NCI-H460 (cell line): ENCODE data around the gene SNN. TPM values are rescaled to one million over a fixed set of nuclear protein-coding genes. Genes with fewer than 3 reads are reported as not detected.

Source experiments
- DNase-seq: peaks from one replicate; pipeline ENCODE4 v3.0.0-alpha.2; 2016; ENCODE audit warnings: low read depth; ENCODE audit errors: extremely low read depth
- total RNA-seq: library from RNA; depleted of rRNA; stranded (reverse); fragments of >200 nt; shearing (Covaris generic); gene quantifications from 2 replicates; pipeline ENCODE4 v1.2.3, GENCODE V29; 2014

SNN gene
- total RNA-seq, 1 experiment from 2014 or later, result 2.0 TPM

DNA sequence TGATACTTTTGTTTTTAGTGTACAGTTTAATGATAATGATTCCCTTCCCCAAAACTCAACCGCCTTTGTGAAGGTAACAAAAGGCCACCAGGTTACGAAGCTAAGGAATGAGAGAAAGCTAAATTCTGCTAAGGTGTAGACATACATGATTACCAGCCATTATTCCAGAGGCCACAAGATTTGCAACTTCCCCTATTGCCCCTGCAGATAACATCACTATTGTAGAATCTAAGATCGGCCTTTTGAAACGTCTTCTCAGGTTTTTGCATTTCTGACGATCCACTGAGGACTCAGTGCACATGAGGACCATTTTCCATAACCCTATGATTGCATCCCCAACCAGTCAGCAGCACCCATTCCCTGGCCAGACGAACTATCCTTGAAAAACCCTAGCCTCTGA, 33.9 kb upstream of the SNN start:
- DNase-seq, result no peak

DNA sequence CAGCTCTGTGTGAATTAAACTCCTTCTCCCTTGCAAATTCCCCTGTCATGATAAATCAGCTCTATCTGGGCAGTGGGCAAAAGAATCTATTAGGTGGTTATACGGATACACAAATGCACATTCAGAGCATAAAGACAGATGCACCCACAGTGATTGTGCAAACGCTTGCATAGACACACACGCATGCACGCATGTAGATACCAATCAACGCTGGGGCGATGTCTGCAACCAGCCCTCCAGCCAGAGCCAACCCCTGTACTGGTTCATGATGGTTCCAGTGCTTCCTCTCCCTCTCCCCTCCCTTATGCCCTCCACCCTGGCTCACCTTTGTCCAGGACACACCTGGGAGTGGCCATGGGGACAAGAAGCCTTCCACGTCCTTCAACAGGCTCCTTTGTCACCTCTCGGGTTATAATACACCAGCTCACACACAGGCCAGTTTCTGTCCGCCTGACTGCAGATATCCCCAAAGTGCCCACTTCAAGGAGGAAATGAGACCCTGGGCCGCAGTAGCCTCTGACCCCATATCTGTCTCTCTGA, 33.1 kb upstream of the SNN start:
- no peak for DNase-seq

DNA sequence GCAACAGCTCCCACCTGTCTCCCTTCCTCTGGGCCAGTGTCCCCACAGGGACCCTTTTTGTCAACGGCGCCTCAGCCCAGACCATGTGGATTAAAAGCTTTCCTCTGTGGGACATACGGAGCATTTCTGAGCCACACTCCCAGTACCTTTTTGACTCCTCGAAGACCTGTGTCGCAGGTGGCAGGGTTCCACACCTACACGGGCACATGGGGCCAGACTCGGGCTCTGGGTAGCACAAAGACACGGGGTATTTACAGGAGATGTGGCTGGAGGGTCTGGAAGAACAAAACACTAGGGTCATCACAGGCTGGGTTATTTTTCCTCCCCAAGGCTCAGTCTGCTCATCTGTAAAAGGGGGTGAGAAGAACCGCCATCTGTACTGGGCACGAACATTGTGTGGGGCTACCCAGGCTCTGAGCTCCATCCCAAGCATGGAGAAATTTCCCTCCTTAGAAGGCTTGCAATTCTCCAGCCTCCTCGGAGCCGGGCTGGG, 32.5 kb upstream of the SNN start:
- DNase-seq, result no peak

DNA sequence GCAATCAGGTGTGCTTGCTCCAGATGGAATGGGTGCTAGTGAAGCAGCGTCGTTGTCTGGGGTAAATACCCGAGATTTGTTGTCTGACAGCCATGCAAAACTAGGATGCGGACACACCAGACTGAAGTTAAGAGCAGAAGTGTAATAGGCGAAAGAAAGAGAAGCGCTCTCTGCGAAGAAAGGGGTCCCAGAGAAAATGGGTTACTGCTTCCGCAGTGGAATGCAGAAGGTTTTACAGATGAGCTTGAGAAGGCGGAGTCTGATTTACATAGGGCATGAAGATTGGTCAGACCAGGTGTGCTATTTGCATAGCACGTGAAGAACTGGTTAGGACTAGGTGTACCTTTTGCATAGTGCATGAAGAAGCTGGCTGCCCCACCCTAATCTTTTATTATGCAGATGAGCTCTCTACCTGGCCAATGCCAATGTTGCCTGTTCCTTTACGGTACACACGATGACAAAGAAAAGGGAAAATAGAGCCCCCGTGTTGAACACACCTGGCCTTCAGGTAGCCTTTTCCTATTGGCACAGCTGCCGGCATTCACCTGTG, 32.0 kb upstream of the SNN start:
- DNase-seq, result no peak

DNA sequence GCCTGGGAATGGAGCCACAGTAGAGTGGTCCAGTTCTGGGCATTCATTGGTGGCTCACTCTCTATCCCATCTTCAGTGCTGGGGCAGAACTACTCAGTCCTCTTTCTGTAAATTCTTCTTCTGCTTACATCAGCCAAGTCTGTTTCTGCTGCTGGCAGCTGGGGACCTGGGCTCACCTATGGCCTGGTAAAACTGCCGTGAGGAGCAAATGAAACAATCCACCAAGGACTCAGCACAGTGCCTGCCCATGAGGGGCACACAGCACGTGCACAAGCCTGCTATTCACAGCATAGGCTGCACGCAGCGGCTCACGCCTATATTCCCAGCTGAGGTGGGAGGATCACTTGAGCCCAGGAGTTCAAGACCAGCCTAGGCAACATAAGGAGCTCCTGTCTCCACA, 30.9 kb upstream of the SNN start:
- no peak for DNase-seq

DNA sequence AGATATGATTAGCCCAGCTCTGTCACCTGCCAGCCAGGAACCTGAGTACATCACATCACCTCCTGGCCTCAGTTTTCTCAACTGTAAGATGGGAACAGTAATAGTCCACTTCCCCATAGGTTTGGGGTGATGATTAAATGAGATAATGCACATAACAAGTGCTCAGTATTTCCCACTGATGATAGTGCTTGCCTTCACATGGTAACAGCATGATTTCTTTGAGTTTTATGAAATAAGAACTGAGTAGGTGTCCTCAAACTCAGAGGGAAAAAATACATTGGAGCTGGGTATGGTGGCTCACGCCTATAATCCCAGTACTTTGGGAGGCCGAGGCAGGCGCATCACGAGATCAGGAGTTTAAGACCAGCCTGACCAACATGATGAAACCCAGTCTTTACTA, 30.1 kb upstream of the SNN start:
- DNase-seq, result no peak

DNA sequence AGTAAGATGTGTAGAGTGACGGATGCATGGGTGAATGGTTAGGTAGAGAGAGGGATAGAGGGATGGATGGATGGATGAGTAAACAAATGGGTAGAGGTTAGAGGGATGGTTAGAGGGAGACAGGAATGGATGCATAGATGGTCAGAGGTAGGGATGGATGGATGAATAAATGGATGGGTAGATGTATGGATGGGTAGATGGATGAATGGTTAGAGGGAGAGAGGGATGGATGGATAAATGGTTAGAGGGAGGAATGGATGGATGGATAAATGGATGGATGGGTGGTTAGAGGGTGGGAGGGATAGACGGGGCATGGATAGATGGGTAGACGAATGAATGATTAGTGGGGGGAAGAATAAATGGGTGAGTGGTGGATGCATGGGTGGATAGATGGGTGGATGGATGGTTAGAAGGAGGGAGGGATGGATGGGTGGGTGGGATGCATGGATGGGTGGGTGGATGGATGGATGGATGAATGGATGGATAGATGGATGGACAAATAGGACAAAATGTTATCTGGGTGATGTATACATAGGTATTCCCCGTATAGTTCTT, 29.2 kb upstream of the SNN start:
- no peak for DNase-seq

DNA sequence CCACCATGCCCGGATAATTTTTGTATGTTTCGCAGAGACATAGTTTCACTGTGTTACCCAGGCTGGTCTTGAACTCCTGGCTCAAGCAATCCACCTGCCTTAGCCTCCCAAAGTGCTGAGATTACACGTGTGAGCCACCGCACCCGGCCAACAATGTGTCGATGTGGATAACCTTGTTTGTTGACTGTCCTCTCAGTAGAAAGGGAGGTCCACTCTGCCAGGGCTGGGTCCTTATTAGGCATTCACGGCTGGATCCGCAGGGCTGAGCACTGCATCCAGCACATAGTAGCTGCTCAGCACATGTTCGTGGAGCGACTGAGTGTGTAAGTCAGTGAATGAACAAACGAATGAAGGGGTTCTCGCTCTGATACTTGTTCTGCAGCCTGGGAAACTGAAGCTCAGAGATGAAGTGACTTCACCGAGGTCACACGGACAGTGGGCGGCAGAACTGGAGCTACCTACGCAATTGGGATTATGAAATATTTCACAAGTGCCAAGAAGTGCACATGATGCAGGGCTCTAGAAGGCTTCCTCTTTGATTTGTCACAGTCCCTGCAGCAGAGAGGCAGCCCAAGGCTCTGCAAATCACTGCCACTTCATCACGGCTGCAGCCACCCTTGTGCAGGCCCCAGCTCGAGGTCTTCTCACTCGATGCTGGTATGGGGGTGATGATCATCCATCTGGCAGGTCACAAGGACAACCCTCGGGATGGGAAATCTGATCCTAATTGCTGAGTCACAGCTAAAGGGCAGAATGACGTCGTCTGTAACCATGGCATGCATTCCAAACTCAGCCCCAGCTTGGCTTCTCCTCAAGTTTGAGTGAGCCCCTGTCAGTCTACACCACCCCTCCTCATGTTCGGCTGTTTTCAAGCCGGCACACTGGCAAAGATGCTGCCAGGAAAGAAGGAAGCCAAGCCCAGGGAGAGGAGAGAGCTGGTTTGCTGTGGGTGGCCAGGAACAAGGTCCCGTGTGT, 28.0 kb upstream of the SNN start:
- DNase-seq, result peak; percentile 99

DNA sequence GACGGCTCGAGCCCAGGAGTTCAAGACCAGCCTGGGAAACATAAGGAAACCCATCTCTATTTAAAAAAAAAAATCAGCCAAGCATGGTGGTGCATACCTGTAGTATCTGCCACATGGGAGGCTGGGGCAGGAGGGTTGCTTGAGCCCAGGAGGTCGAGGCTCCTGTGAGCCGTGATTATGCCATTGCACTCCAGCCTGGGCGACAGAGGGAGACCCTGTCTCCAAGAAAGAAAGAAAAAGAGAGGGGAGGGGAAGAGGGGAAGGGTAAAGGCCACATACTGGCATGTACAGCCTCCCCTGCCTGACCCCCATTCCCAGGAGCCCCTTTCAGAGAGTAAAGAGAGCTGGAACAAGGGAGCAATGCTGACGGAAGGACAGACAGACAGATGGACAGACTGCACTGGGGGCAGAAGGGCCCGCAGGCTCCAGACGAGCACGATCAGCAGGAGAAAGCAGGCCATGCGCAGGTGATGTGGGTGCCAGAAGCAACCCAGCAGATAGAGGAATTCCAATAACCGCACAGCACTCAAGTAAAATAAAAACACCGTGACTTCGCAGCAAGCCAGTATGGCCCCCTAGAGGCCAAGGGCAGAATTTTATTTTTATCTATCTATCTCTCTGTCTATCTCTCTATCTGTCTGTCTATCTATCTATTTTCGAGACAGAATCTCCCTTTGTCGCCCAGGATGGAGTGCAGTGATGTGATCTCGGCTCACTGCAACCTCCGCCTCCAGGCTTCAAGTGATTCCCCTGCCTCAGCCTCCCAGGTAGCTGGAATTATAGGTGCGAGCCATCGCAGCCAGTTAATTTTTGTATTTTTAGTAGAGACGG, 27.1 kb upstream of the SNN start:
- peak; percentile 84 for DNase-seq

DNA sequence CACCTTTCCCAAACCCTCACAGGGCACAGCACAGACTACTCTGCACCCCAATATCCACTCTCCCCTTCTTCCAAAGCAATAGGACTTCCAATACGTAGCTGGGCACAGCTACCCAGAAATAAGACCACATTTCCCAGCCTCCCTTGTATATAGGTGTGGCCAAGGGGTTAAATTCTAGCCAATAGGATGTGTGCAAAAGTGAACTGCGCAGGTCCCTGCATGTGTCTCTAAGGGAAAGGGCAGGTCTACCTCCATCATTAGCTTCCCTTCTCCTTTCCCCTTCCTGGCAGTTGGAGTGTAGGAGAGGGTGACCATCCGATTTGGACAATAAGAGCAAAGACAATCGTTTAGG, 25.5 kb upstream of the SNN start:
- DNase-seq, result no peak

DNA sequence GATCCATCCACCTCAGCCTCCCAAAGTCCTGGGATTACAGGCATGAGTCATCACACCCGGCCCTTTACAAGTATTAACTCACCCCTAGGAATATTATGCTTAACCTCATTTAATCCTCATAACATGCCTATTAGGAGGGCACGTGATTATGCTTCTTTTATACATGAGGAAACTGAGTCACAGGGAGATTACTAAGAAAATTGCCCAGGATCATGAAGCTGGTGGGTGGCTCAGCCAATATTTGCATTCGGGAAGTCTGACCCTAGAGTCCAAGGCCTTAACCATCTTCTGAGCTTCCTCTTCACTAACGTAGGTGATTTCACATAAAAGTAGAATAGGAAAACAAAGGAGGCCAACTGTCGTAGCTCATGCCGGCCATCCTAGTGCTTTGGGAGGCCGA, 19.0 kb upstream of the SNN start:
- no peak for DNase-seq

DNA sequence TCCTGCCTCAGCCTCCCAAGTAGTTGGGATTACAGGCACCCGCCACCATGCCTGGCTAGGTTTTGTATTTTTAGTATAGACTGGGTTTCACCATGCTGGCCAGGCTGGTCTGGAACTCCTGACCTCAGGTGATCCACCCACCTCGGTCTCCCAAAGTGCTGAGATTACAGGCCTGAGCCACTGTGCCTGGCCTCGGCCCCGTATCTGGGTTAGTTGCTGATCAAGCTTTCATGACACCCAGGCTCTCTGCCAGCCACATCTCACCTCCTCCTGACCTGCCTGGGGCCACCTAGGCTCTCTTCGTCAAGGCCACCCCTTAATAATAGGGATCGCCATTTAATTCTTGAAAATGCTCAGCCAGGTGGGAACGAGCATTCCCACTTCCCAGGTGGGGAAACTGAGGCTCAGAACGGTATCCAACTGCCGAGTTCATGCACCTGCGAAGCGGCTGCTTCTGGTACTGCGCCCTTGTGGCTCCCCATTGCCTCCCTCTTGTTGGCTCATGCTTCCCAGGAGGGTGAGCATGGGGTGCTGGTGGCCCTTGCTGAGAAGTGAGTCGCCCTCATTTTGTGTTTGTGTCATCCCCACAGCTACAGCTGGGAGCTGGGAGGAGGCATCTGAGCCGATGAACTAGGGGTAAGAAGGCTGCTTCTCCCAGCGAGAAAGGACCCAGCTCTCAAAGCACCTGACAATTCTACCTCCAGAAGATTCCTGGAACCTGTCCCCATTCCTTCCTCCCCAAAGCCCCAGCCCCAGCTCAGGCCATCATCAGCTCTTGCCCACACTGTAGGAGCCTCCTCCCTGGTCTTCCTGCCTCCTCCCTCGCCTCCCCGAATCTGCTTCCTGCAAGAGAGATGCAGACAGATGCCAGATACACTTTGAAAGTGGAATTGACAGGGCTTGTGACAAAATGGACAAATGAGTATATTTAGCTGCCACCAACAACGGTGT, 17.3 kb upstream of the SNN start:
- no peak for DNase-seq

DNA sequence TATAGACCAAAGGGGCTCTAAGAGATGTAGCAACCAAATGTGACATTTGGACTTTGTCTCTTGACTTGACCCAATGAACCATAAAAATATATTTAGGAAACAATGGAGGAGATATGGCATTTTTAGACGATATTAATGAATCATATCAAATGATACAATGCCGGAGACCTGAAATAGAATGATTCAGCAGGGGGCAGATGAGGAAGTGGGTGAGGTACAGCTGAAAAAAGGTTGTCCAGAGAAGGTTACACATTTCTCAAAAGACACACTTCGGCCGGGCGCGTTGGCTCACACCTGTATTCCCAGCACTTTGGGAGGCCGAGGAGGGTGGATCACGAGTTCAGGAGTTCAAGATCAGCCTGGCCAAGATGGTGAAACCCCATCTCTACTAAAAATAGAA, 16.5 kb upstream of the SNN start:
- no peak for DNase-seq

DNA sequence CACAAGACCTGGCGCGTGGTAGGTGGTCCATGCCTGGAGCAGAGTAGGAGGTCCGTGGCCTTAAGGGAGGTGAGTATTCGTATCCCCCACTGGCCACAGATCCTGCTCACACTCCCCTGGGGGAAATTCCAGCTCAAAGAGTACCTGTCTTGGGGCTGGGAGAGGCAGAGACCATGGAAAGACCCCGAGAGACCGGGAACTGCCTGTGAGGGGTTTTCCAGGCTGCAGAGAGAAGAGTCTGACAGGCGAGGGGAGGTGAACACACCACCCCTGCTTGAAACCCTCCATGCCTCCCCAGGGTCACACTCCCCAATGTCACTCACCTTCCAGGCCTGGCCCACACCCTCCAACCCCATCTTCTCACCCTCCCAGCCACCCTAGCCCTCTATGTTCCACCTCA, 12.6 kb upstream of the SNN start:
- DNase-seq, result no peak

DNA sequence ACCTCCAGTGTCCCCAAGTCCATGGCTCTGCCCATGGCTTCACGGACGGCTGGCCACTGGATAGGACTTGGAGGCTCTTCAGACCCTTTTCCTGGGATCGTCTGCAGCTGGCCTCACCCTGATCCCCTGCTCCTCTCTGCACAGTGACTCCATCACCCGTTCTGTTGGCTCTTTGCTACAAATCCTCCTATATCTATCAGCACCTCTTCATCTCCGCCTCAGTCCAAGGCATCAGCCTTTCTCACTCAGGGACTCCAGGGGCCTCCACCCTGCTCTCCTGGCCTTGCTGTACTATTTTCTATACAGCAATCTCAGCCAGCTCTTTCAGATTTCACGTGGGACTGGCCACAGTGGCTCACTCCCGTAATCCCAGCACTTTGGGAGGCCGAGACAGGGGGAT, 10.7 kb upstream of the SNN start:
- no peak for DNase-seq

DNA sequence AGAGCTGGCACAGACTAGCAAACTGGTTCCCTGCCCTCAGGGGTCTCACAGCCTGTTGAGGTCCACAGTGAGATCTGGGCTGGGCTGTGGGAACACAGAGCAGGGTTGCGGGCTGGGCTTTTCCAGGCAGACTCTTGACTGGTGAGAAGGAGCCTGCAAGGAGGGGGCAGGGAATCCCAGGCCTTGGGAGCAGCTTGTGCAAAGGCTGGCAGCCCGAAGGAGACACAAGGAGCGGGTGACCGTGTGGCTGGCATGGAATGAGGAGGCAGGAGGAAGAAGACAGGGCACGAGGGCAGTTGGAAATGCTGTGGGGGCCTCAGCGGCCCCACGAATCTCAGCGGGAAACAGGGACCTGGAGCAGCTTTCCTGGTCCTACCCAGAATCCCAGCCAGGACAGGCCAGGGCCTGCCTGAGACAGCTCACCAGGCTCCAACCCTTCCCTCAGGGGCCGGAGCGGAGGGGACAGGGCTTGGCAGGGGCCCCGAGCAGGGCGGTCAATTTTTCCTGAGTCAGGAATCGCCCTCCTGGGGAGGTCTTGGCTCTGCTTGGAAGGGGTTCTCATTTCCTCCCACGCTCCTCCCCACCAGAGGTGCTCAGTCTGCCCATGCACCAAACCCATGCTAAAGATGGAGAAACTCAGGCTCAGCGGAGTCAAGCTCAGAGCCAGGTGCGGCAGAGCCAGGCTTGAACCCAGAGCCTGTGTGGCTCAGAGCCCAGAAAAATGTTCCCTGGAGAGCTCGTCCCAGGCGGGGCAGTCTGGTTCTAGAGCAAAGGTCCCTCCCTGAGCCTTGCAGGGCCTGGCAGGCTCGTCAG, 9.2 kb upstream of the SNN start:
- no peak for DNase-seq

DNA sequence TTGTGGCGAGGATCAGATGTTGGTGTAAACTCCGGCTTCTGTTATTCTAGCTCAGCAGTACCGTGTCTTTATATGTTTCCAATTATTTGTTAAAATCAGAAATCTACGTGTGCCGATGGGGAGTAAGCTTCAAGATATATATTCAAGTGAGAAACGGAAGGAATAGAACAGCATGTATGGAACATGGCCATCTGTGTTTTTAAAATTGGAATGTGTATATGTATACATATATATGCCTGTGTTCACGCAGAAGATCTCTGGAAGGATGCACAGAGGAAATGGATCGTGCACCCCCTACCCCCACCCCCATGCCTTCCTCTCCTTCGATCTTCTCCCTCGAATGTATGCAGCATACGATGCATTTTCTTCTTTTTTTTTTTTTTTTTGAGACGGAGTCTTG, 7.7 kb upstream of the SNN start:
- no peak for DNase-seq

DNA sequence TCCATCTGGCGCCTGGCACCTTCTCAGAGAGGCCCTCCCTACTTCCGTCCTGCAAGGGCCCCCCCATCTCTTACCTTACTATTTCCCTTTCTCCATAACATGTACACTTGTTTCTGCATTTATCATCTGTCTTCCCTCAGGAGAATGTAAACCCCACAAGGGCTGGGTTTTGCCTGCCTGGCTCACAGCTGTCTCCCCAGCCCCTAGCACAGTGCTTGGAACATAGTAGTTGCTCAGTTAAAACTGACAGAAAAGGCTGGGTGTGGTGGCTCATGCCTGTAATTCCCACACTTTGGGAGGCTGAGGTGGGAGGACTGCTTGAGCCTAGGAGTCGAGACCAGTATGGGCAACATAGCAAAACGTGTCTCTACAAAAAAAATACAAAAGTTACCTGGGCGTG, 5.7 kb upstream of the SNN start:
- DNase-seq, result no peak

DNA sequence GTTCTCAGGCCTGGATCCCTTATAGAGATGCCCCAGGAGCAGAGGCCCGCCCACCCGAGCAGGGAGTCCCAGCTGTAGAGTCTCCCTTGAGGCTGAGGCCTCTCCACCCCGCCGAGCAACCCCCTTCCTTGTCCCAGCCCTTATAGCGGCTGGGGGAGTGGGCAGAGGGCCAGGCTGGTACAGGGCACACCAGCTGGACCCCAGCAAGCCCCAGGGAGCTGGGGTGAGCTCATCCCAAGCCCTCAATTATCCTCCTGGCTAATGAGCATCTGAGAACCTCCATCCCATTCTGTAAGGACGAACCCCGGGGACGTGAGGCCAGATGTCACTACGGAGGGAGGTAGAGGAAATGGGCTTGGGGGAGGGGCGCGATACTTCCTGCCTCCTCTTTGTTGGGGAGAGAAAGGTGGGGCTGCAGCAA, 3.2 kb upstream of the SNN start:
- DNase-seq, result no peak
